Hepatocyte (in vitro differentiated cells): ENCODE data around the gene RPS6KA2. TPM values are rescaled to one million over a fixed set of nuclear protein-coding genes. Genes with fewer than 3 reads are reported as not detected.

ENCODE experiments used
- DNase-seq: peaks from one replicate; pipeline ENCODE4 v3.0.0-alpha.2; 2016; ENCODE audit warnings: low spot score
- H2AFZ ChIP-seq: fragments of 200-600 bp; sonication (generic); 2 replicates; pipeline ENCODE4 v1.6.0; 2016; ENCODE audit warnings: antibody characterized with exemption, mild to moderate bottlenecking
- H3K27ac ChIP-seq: fragments of 200-600 bp; sonication (generic); 2 replicates; pipeline ENCODE4 v1.5.1; 2016; ENCODE audit warnings: mild to moderate bottlenecking
- H3K27me3 ChIP-seq: fragments of 200-600 bp; sonication (generic); 2 replicates; pipeline ENCODE4 v1.6.1; 2016
- H3K36me3 ChIP-seq: fragments of 200-600 bp; sonication (generic); replicated peaks from 2 replicates; pipeline ENCODE4 v1.5.1; 2016; ENCODE audit warnings: low read depth; ENCODE audit not compliant: insufficient read depth
- H3K4me1 ChIP-seq: fragments of 200-600 bp; sonication (generic); 2 replicates; pipeline ENCODE4 v1.5.1; 2016; ENCODE audit warnings: mild to moderate bottlenecking, moderate library complexity; ENCODE audit not compliant: insufficient read depth
- H3K4me2 ChIP-seq: fragments of 200-600 bp; sonication (generic); 2 replicates; pipeline ENCODE4 v1.6.0; 2016
- H3K4me3 ChIP-seq: fragments of 200-600 bp; sonication (generic); 2 replicates; pipeline ENCODE4 v1.5.1; 2016; ENCODE audit warnings: mild to moderate bottlenecking
- H3K79me2 ChIP-seq: fragments of 200-600 bp; sonication (generic); 2 replicates; pipeline ENCODE4 v1.6.0; 2017; ENCODE audit warnings: mild to moderate bottlenecking
- H3K9me2 ChIP-seq: fragments of 200-600 bp; sonication (generic); replicated peaks from 2 replicates; pipeline ENCODE4 v1.6.0; 2017; ENCODE audit warnings: mild to moderate bottlenecking; ENCODE audit not compliant: insufficient read depth
- H3K9me3 ChIP-seq: fragments of 200-600 bp; sonication (generic); 2 replicates; pipeline ENCODE4 v1.5.1; 2016; ENCODE audit warnings: low read depth, mild to moderate bottlenecking
- H4K20me1 ChIP-seq: fragments of 200-600 bp; sonication (generic); 2 replicates; pipeline ENCODE4 v1.6.0; 2016; ENCODE audit warnings: mild to moderate bottlenecking; ENCODE audit not compliant: insufficient read depth, poor library complexity, severe bottlenecking
- CTCF ChIP-seq: fragments of 200-600 bp; sonication (generic); IDR thresholded peaks from 2 replicates; pipeline ENCODE4 v1.5.1; 2016; ENCODE audit warnings: antibody characterized with exemption, mild to moderate bottlenecking; ENCODE audit not compliant: poor library complexity
- EZH2 ChIP-seq: fragments of 200-600 bp; sonication (generic); IDR thresholded peaks from 2 replicates; pipeline ENCODE4 v1.6.1; 2016; ENCODE audit warnings: antibody characterized with exemption, mild to moderate bottlenecking, borderline replicate concordance
- EZH2phosphoT487 ChIP-seq: fragments of 200-600 bp; sonication (generic); IDR thresholded peaks from one replicate; pipeline ENCODE4 v1.6.1; 2018; ENCODE audit warnings: antibody characterized with exemption, mild to moderate bottlenecking, low read depth, moderate library complexity; ENCODE audit not compliant: unreplicated experiment, severe bottlenecking
- WGBS: methylation state at CpG from one replicate; pipeline ENCODE4 v1.1.6; 2016; ENCODE audit warnings: low lambda C conversion rate; ENCODE audit errors: missing lambda C conversion rate; 5-methylcytosine and 5-hydroxymethylcytosine counted together
- polyA plus RNA-seq: library from polyadenylated mRNA; unstranded; fragments of >200 nt; fragmentation: Nextera tagmentation; extraction: Ambion mirVana; gene quantifications from 2 replicates; pipeline ENCODE4 v1.2.1, GENCODE V29; 2016
- total RNA-seq: library from RNA; depleted of rRNA; stranded (reverse); fragments of >200 nt; gene quantifications from 2 replicates; pipeline ENCODE4 v1.2.3, GENCODE V29; 2014

The RPS6KA2 gene
- total and polyA plus RNA-seq, 2 experiments from 2014 or later, result 27.7 to 29.2 TPM

GRCh38 chr6:166465671-166466087 lies 161.4 kb downstream of the RPS6KA2 start:
- no peak overlapping the region for H2AFZ ChIP-seq
- TF ChIP-seq CTCF, result no peak
- no peak for TF ChIP-seq EZH2
- no peak for TF ChIP-seq EZH2phosphoT487
- H3K27ac ChIP-seq, result no peak overlapping the region

GRCh38 chr6:166465003-166465399 lies 162.1 kb downstream of the RPS6KA2 start:
- Histone ChIP-seq H4K20me1 (no peaks in the 10 kb centered on the region), H3K4me3 (no peak overlapping the region), H3K4me1 (peaks cover 9% of the 10 kb centered on the region), H3K4me2 (no peak overlapping the region), H3K27me3 (no peaks in the 10 kb centered on the region), H3K9me2 (no peaks in the 10 kb centered on the region), H3K9me3 (no peaks in the 10 kb centered on the region), H3K36me3 (no peaks in the 10 kb centered on the region), H3K79me2 (no peaks in the 10 kb centered on the region), H3K27ac (no peak overlapping the region), H2AFZ (no peak overlapping the region)
- TF ChIP-seq EZH2 (no peak), CTCF (no peak), EZH2phosphoT487 (no peak)
- no peak for DNase-seq
- WGBS, result 95% methylated on average over 5 of the region's 5 CpGs

More at GRCh38 chr6:166465671-166466087, 161.4 kb downstream of the RPS6KA2 start:
- no peak overlapping the region for H3K4me2 ChIP-seq
- WGBS, result 87% methylated on average over 11 of the region's 11 CpGs
- no peaks in the 10 kb centered on the region for H4K20me1 ChIP-seq
- no peaks in the 10 kb centered on the region for H3K9me2 ChIP-seq
- H3K27me3 ChIP-seq, result no peaks in the 10 kb centered on the region
- no peaks in the 10 kb centered on the region for H3K9me3 ChIP-seq
- DNase-seq, result no peak
- no peaks in the 10 kb centered on the region for H3K79me2 ChIP-seq
- H3K4me1 ChIP-seq, result peaks cover 5% of the 10 kb centered on the region
- no peaks in the 10 kb centered on the region for H3K36me3 ChIP-seq
- H3K4me3 ChIP-seq, result no peak overlapping the region

GRCh38 chr6:166464068-166465002 lies 162.7 kb downstream of the RPS6KA2 start:
- no peaks in the 10 kb centered on the region for H4K20me1 ChIP-seq
- H3K27me3 ChIP-seq, result no peaks in the 10 kb centered on the region
- TF ChIP-seq EZH2 (no peak), CTCF (no peak), EZH2phosphoT487 (no peak)
- no peaks in the 10 kb centered on the region for H3K79me2 ChIP-seq
- no peak overlapping the region for H3K4me3 ChIP-seq
- H2AFZ ChIP-seq, result no peak overlapping the region
- no peak for DNase-seq
- H3K36me3 ChIP-seq, result no peaks in the 10 kb centered on the region
- H3K9me3 ChIP-seq, result no peaks in the 10 kb centered on the region
- whole genome bisulfite sequencing, result 89% methylated on average over 22 of the region's 22 CpGs
- no peaks in the 10 kb centered on the region for H3K9me2 ChIP-seq
- H3K27ac ChIP-seq, result no peak overlapping the region
- peaks cover 9% of the 10 kb centered on the region for H3K4me1 ChIP-seq
- no peak overlapping the region for H3K4me2 ChIP-seq
